Measurements from ENCODE around the gene FBXL12.

- TF ChIP-seq CTCF (IDR thresholded peaks at IDR 0.05; ENCODE audit: low read length), result no peak
- TF ChIP-seq EZH2 (IDR thresholded peaks at IDR 0.05; ENCODE audit: borderline replicate concordance, low read length), result no peak
Observed at GRCh38 chr19:9782338-9782737, 36.5 kb downstream of the FBXL12 start.

Data from OCI-LY1 (cell line).